SU-DHL-6 (cell line): Measurements from ENCODE around the gene BOLL.
A peak's percentile ranks its signal among the peaks of the same experiment; 100 is the strongest.

ENCODE experiments used
- H2AFZ ChIP-seq: fragments of 200-600 bp; sonication (generic); 2 replicates; pipeline ENCODE4 v1.6.1; 2014; ENCODE audit warnings: low read depth, mild to moderate bottlenecking, moderate library complexity, mixed read lengths, antibody characterized with exemption, low read length; ENCODE audit not compliant: severe bottlenecking
- H3F3A ChIP-seq: fragments of 200-600 bp; shearing (Covaris generic); 2 replicates; pipeline ENCODE4 v1.6.0; 2016; ENCODE audit warnings: antibody characterized with exemption, mild to moderate bottlenecking; ENCODE audit not compliant: insufficient read depth
- H3K27ac ChIP-seq: fragments of 200-600 bp; sonication (generic); 2 replicates; pipeline ENCODE4 v1.5.1; 2016; ENCODE audit warnings: low read depth, mild to moderate bottlenecking, low read length, moderate library complexity, mixed read lengths
- H3K27me3 ChIP-seq: fragments of 200-600 bp; sonication (generic), shearing (Covaris generic); 2 replicates; pipeline ENCODE4 v1.6.0; 2014; ENCODE audit warnings: mild to moderate bottlenecking, low read length
- H3K36me3 ChIP-seq: fragments of 200-600 bp; sonication (generic); 2 replicates; pipeline ENCODE4 v1.6.1; 2014; ENCODE audit warnings: mild to moderate bottlenecking, low read length, mixed read lengths
- H3K4me2 ChIP-seq: fragments of 300-600, 200-600 bp; shearing (Covaris generic), sonication (generic); 2 replicates; pipeline ENCODE4 v1.6.0; 2014; ENCODE audit warnings: low read length, low read depth, mild to moderate bottlenecking; ENCODE audit not compliant: poor library complexity, severe bottlenecking
- H3K4me3 ChIP-seq: fragments of 200-600 bp; sonication (generic); 2 replicates; pipeline ENCODE4 v1.5.1; 2014; ENCODE audit warnings: antibody characterized with exemption, low read length, mild to moderate bottlenecking, mixed read lengths; ENCODE audit not compliant: insufficient read depth, poor library complexity, severe bottlenecking
- H3K79me2 ChIP-seq: fragments of 200-600 bp; sonication (generic); 2 replicates; pipeline ENCODE4 v1.6.1; 2014; ENCODE audit warnings: mild to moderate bottlenecking, low read length, moderate library complexity; ENCODE audit not compliant: insufficient read depth
- H3K9ac ChIP-seq: fragments of 200-600 bp; sonication (generic); 2 replicates; pipeline ENCODE4 v1.7.0; 2014; ENCODE audit warnings: mild to moderate bottlenecking, low read length
- H3K9me2 ChIP-seq: fragments of 200-600 bp; sonication (generic); replicated peaks from 2 replicates; pipeline ENCODE4 v1.6.1; 2014; ENCODE audit warnings: low read length; ENCODE audit not compliant: insufficient read depth
- H3K9me3 ChIP-seq: fragments of 200-600 bp; sonication (generic); 2 replicates; pipeline ENCODE4 v1.6.1; 2014; ENCODE audit warnings: low read length, mixed read lengths; ENCODE audit not compliant: insufficient read depth
- H4K20me1 ChIP-seq: fragments of 200-600 bp; sonication (generic); 2 replicates; pipeline ENCODE4 v1.6.1; 2014; ENCODE audit warnings: low read depth, mild to moderate bottlenecking, antibody characterized with exemption, low read length, moderate library complexity, mixed read lengths
- CTCF ChIP-seq: fragments of 200-600 bp; sonication (generic); IDR thresholded peaks from one replicate; pipeline ENCODE4 v1.5.1; 2017; ENCODE audit warnings: antibody characterized with exemption, mild to moderate bottlenecking, low read length, moderate library complexity; ENCODE audit not compliant: insufficient read depth, poor library complexity, severe bottlenecking
- EZH2phosphoT487 ChIP-seq: fragments of 200-600 bp; sonication (generic), shearing (Covaris generic); conservative IDR thresholded peaks from 2 replicates; pipeline ENCODE4 v1.6.1; 2018; ENCODE audit warnings: mild to moderate bottlenecking, antibody characterized with exemption, low read length, moderate library complexity, mixed read lengths

The BOLL gene

GRCh38 chr2:197707316-197708213, 77.6 kb downstream of the BOLL start:
- Histone ChIP-seq H3K9me3 (no peaks in the 10 kb centered on the region), H3K36me3 (peaks cover 20% of the 10 kb centered on the region), H3K9me2 (no peaks in the 10 kb centered on the region), H3K27me3 (no peaks in the 10 kb centered on the region), H3K79me2 (peaks cover 69% of the 10 kb centered on the region), H3K4me2 (peak overlapping the region; percentile 95), H3K9ac (peak overlapping the region; percentile 82), H3K27ac (peak overlapping the region; percentile 19), H4K20me1 (peaks cover 19% of the 10 kb centered on the region), H2AFZ (no peak overlapping the region), H3F3A (no peaks in the 10 kb centered on the region), H3K4me3 (peak overlapping the region; percentile 88)
- TF ChIP-seq CTCF (peak; percentile 78), EZH2phosphoT487 (no peak)

- Histone ChIP-seq H2AFZ (no peak overlapping the region), H3K27ac (peak overlapping the region; percentile 19; the same call in 1 of the 2 replicates), H3K79me2 (peaks cover 62% of the 10 kb centered on the region)
These were observed 78.3 kb downstream of the BOLL start for GRCh38 chr2:197706839-197707207.

GRCh38 chr2:197705912-197706838, 78.9 kb downstream of the BOLL start:
- Histone ChIP-seq H3K4me3 (peak overlapping the region; percentile 88), H3K9me2 (no peaks in the 10 kb centered on the region), H3K27me3 (no peaks in the 10 kb centered on the region), H3K79me2 (peaks cover 55% of the 10 kb centered on the region), H2AFZ (peak overlapping the region; percentile 49), H3K9ac (peak overlapping the region; percentile 82), H4K20me1 (peaks cover 18% of the 10 kb centered on the region), H3K9me3 (no peaks in the 10 kb centered on the region), H3K27ac (peak overlapping the region; percentile 54), H3K36me3 (peaks cover 10% of the 10 kb centered on the region), H3K4me2 (peak overlapping the region; percentile 95), H3F3A (no peaks in the 10 kb centered on the region)
- TF ChIP-seq CTCF: no peak
- TF ChIP-seq EZH2phosphoT487: no peak

More at GRCh38 chr2:197706839-197707207, 78.3 kb downstream of the BOLL start:
- Histone ChIP-seq H3K9ac (peak overlapping the region; percentile 82), H3K9me2 (no peaks in the 10 kb centered on the region), H3K9me3 (no peaks in the 10 kb centered on the region), H3K27me3 (no peaks in the 10 kb centered on the region), H3K4me2 (peak overlapping the region; percentile 95), H3K36me3 (peaks cover 13% of the 10 kb centered on the region), H4K20me1 (peaks cover 19% of the 10 kb centered on the region), H3F3A (no peaks in the 10 kb centered on the region), H3K4me3 (peak overlapping the region; percentile 88)
- TF ChIP-seq EZH2phosphoT487 (no peak), CTCF (no peak)
